ENCODE data around the gene MAP3K20.
A peak's percentile ranks its signal among the peaks of the same experiment; 100 is the strongest.

GRCh38 chr2:173027181-173028128, 48.2 kb upstream of the MAP3K20 start:
- peak; percentile 96 for TF ChIP-seq CTCF (IDR thresholded peaks at IDR 0.05; ENCODE audit: low read depth, low read length)
- no peak for TF ChIP-seq EZH2phosphoT487 (IDR thresholded peaks at IDR 0.05; ENCODE audit: low read depth)
